GM19193 (cell line): ENCODE measurements around the gene SPINK13.

Source experiments
- POLR2A ChIP-seq: IDR thresholded peaks from 4 replicates; pipeline ENCODE4 v1.6.1; 2011; ENCODE audit not compliant: insufficient read depth, insufficient read length; ENCODE audit errors: extremely low read depth

SPINK13 gene, protein sequence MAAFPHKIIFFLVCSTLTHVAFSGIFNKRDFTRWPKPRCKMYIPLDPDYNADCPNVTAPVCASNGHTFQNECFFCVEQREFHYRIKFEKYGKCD

DNA sequence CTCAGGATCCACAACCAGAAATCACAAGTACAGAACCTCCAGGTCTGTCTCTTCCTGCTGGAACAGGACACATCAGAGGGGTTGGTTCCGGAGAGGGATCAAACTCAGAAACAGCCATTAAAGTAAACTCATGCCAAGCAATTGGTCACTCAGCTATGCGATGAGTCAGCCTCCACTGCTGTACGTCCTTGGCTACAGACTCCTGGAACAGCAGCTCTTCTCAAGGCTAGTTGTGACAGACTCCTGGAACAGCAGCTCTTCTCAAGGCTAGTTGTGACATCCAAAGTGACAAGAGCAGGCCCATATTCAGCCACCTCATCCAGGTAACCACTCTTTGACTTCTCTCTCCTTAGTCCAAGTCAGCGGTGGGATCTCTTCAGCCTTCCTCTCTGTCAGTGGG, at the start of gene SPINK13:
Gene SPINK13 (plus strand): TSS at position 229 of the 400 bp plus-strand sequence. CDS start 1,279 bp downstream, outside the sequence.
- TF ChIP-seq POLR2A = no peak

DNA sequence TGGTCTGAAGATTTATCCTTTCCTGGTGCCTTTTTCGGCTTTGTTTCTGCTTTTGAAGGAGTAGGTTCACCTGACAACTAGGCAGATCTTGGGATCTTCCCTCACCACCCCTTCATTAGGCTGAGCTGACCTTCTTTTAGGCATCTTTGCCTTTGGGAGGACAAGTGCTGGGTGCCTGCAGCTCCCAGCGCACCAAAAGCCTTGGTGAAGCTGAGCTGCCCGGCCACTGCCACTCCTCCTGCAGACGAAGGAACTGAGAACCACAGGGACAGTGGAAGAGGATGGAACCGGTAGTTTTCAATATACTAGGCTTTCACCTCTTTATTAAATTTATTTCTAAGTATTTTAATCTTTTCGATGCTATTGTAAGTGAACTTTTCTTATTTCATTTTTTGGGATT, 47.1 kb upstream of the SPINK13 start:
- TF ChIP-seq POLR2A = no peak

DNA sequence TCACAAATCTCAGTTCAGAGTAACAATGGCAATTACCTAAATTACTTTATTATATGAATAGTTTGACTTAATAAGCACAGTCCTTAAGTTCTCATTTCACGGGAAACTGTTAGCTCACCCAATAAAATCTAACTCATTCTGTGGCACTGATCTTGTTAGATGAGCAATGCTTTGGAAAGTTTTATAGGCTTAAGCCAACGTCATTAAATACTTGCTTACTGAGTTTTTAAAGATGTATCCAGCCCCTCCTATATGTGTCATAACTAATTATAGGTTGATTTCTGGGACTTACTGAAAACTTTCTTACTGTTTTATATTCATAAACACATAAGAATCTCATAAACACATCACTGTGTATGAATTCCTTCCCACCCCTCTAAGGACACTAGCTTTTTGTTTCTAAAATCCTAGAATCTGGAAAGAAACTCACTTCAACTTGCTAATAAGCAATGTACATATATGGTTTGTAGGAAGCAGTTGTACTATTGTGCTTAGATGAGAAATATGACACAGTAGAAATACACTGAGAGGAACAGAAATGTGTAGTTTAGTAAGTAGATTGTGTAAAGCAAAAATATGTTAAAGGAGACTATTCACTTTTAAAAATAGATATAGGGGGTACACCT, 44.4 kb upstream of the SPINK13 start:
- no peak for TF ChIP-seq POLR2A

DNA sequence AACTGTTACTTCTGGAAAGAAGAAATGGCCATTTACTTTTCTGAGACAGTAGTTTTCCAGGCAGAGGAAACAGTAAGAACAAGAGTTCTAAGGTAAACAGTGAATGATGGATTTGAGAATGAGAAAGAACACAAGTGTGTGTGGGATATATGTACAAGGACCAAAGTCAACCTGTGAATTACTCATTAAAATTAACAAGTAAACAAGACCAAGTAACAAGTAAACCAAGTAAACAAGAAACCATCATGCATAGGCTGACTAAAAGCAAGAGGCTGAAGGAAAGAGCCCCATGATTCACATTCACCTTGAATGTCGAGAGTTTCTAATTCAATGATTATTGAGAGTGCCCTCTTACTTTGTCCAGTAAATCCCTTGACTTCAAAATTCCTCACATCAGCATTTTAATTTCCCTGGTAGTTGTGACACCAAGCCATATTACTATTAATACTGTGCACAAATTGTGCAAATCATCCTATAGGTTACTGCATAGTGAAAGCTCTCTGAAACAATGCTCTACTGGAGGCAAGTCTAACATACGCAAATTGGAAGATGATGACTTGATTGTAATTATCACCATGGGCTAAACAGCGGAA, 40.1 kb upstream of the SPINK13 start:
- TF ChIP-seq POLR2A = no peak

DNA sequence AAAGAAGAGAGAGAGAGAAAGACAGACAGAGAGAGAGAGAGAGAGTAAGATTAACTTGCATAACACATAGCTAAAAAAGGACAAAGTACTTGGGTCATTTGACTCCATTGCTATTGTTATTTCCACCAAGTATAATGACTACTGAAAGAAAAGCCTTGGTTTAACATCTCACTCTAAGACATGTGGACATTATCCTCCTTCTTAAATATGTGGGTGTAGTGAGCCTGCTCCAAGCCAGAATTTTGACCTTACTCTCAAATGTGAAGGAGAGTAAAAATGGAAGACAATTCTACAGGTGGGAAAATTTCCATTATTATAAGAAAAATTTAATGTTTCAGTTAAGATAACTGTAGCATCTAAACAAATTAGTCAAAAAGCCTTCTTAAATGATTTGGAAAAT, 38.8 kb upstream of the SPINK13 start:
- TF ChIP-seq POLR2A = no peak

DNA sequence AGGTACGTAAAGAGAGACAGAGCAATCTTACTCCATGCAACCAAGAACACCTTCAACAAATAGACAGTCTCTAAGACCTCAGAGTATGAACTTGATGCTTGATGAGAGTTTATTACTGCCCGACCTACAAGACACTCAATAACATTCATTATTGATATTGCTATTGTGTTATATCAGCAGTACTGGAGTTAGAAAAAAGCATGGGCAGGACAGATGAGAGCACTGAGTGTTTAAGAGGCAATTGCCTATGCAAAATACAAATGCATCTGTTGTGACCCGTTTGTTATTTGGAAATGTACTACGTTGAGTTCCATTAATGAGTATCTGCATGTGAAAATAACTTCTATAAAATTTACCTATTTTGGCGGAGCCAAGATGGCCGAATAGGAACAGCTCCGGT, 38.4 kb upstream of the SPINK13 start:
- TF ChIP-seq POLR2A = no peak

DNA sequence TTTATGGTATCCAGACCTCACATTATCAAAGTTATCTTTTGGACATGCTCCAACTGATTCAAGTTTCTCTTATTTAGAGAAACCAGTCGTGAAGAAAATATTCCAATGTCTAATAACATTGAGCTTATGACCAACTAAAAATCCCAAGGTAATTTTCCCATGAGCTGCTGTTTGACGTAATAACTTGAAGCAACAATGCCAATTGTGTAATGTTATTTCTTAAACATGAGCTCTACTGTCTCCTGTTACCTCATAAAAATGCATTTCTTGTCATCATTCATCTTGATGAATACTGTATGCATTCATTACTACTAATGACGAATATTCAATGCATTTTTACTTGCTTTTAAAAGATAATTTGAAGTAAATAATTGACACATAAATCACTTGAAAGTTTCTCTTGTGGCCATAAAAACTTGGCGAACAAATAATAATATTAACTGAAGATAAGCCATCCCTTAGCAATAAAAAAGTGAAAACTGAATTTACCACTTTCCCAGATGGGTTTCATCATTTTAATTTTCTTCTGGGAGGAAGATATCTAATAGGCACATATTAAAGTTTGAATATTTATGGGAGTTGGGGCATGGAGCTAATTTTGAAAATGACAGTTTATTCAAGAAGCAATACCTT, 30.7 kb upstream of the SPINK13 start:
- no peak for TF ChIP-seq POLR2A

DNA sequence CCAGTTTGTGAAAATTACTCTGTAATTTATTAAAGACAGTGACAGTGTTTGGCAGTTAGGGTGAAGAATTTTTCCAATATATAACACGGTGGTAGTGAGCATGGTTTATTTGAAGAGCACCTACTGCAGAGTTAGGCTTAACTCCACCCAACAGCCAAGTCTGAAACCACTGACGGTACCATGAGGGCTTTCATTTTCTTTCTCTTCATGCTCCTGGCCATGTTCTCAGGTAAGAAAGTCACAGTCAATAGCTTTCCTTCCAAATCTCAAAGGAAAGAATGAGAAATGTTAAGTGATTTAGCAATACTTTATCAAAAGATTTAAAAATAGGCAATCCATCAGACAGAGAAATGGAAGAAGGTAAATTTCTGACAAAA, 30.2 kb upstream of the SPINK13 start, which contains the start of gene MARCOL:
Gene MARCOL (plus strand): TSS at position 108 of the 377 bp plus-strand sequence. CDS start 73 bp downstream, at position 181.
- no peak for TF ChIP-seq POLR2A

DNA sequence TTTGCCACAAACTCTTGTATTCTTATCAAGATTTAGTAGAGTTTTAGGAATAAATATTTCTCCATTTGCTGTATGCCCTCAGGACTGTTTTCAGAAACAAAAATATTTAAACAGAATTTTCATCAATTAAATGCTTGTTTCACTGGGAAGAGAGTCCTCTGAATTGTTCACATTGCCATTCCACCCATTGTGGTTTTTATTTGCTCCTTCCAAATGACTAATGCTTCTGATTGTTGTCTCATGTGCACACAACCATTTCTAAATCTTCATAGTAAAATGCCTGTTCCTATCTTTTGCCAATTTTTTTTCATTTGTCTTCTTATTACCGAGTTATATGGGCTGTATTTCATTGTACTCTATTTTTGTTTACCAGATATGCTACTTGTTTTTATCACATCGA, 19.7 kb upstream of the SPINK13 start:
- TF ChIP-seq POLR2A = no peak

DNA sequence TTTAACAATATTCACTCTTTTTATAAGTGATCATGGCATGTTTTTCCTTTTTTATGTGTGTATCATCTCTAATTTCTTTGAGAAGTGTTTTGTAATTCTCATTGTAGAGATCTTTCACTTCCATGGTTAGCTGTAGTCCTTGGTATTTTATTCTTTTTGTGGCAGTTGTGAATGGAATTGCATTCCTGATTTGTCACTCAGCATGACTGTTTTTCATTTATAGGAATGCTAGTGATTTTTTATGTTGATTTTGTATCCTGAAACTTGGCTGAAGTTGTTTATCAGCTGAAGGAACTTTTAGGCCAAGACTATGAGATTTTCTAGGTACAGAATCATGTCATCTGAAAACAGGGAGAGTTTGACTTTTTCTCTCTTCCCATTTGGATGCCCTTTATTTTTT, 13.1 kb upstream of the SPINK13 start:
- no peak for TF ChIP-seq POLR2A

DNA sequence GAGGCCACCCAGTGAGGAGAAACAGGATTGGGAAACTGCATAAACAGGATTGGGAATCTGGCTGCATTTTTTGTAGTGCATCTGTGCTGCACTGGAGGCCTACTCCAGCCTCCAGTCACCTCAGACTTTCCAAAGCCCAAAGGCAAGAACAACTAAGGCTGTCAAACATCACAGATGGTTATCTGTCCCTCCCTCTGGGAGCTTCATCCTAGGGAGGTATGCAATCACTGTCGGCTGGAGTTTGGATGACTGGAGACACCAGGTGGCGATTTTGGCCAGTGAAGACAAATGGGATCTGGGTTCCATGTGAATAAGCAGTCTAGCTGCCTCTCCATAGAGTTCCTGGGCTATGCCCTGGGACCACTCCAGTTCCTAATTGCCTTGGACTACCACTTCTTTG, 9.3 kb upstream of the SPINK13 start:
- no peak for TF ChIP-seq POLR2A

DNA sequence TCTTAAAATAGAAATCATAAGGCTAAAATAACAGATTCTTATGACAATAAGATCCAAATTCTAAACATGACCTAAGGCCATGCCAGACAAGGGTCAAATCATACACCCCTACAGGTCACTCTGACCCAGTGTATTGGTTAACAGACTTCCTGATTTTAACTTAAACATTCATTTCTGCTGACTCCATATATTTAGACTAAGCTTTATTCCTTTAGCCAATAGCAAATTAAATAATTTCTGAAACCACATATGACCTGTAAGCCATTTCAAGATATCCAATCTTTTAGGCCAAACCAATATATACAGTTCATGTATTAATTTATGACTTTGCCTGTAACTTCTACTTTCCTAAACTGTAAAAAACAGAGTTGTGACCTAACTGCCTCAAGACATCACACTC, 7.4 kb upstream of the SPINK13 start:
- no peak for TF ChIP-seq POLR2A

DNA sequence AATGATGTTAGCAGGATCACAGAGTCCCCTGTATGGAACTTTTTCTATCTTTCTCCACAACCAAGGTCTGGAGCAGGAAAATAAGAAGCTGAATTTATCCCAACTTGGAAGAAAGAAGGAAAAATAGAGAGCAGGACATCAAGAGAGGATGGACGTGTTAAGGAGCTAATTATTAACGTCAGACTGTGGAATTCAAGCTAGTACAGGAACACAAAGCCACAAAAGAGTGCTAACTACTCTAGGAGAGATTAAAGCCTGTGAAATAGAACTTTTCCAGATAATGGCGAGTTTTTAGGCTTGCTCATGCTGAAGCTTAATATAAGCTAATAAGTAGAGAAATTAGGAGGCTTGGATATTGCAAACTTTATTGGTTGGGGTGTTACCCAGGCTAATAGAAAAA, 632 bp upstream of the SPINK13 start:
- no peak for TF ChIP-seq POLR2A

DNA sequence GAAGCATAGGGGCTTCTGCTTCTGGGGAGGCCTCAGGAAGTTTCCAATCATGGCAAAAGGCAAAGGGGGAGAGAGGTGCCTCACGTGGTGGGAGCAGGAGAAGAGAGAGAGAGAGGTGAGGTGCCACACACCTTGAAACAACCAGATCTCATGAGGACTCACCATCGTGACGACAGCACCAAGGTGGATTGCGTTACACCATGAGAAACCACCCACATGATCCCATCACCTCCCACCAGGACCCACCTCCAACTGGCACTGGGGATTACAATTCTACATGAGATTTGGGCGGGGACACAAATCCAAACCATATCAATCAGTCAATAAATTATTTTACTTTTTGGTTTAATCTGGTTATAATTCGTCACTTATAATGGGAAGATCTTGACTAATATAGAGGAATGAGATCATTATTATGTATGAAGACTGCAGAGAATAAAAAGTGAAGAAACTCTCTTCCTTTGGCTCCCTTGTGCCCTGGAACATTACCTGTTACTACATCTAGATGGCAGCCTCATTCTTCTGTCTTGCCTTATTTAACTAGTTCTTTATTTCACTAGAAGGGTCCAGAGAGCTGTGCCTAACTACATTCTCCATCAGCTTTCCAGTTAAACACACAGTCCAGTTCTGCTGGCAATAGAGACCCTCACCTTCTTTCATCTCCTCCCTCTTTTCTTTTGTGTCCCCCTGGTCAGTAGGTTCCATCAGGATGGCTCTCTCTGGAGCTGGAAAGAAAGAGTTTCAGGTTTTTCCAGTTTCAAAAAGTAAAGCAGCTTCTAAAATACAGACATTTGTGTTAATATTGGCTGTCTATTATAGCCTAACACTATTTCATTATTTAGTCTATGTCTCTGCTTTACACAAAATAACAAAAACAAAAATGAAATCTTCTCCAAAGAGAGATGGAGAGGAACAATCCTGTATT, 21.9 kb downstream of the SPINK13 start:
- TF ChIP-seq POLR2A = no peak

DNA sequence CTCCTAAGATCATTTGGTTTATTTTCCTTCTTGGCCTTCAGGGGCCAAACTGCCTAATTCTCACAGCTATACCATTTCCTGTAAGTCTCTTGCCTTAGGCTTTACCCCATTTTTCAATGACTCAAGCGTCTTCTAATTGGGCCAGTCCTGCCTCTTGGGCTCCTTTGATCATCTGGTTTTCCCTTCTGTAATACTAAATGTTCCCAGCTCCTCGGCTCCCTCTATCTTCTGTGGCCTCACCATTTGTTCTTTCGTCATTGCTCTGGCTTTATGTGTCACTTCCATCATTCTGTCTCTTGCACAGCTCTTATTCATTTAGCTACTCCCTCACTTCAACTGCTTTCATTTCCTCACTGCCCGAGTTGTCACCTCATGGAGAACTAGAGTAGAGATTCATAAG, 29.1 kb downstream of the SPINK13 start:
- no peak for TF ChIP-seq POLR2A
